GM23248 (cell line): ENCODE data around the gene LCN6. TPM values are rescaled to one million over a fixed set of nuclear protein-coding genes. Genes with fewer than 3 reads are reported as not detected.

ENCODE experiments used
- DNase-seq: peaks from one replicate; pipeline ENCODE4 v3.0.0-alpha.2; 2015
- H2AFZ ChIP-seq: fragments of 200-600 bp; sonication (generic); 2 replicates; pipeline ENCODE4 v1.6.1; 2016; ENCODE audit warnings: antibody characterized with exemption
- H3F3A ChIP-seq: fragments of 200-600 bp; sonication (generic); 2 replicates; pipeline ENCODE4 v1.6.1; 2016; ENCODE audit warnings: mild to moderate bottlenecking, antibody characterized with exemption, mixed run types; ENCODE audit not compliant: insufficient read depth
- H3K27ac ChIP-seq: fragments of 200-600 bp; sonication (generic); 2 replicates; pipeline ENCODE4 v1.5.1; 2016; ENCODE audit warnings: mild to moderate bottlenecking
- H3K27me3 ChIP-seq: fragments of 200-600 bp; sonication (generic); replicated peaks from 2 replicates; pipeline ENCODE4 v1.6.1; 2016; ENCODE audit warnings: mild to moderate bottlenecking; ENCODE audit not compliant: insufficient read depth
- H3K36me3 ChIP-seq: fragments of 200-600 bp; sonication (generic); 2 replicates; pipeline ENCODE4 v1.6.1; 2016; ENCODE audit warnings: low read depth, mild to moderate bottlenecking
- H3K4me1 ChIP-seq: fragments of 200-600 bp; sonication (generic); 2 replicates; pipeline ENCODE4 v1.6.1; 2016; ENCODE audit warnings: mild to moderate bottlenecking; ENCODE audit not compliant: insufficient read depth
- H3K4me2 ChIP-seq: fragments of 200-600 bp; sonication (generic); one replicate; pipeline ENCODE4 v1.6.1; 2016; ENCODE audit warnings: mild to moderate bottlenecking; ENCODE audit not compliant: unreplicated experiment
- H3K4me3 ChIP-seq: fragments of 200-600 bp; sonication (generic); 2 replicates; pipeline ENCODE4 v1.5.1; 2016; ENCODE audit warnings: mild to moderate bottlenecking
- H3K79me2 ChIP-seq: fragments of 200-600 bp; sonication (generic); 2 replicates; pipeline ENCODE4 v1.6.1; 2016; ENCODE audit warnings: mild to moderate bottlenecking; ENCODE audit not compliant: insufficient read depth
- H3K9ac ChIP-seq: fragments of 200-600 bp; sonication (generic); 2 replicates; pipeline ENCODE4 v1.6.1; 2016; ENCODE audit warnings: mild to moderate bottlenecking
- H3K9me2 ChIP-seq: fragments of 200-600 bp; sonication (generic); 2 replicates; pipeline ENCODE4 v1.6.1; 2016; ENCODE audit warnings: mixed run types, mild to moderate bottlenecking, moderate library complexity; ENCODE audit not compliant: insufficient read depth
- H3K9me3 ChIP-seq: fragments of 200-600 bp; sonication (generic); one replicate; pipeline ENCODE4 v1.6.1; 2017; ENCODE audit warnings: low read depth
- H4K20me1 ChIP-seq: fragments of 200-600 bp; sonication (generic); 2 replicates; pipeline ENCODE4 v1.6.0; 2016; ENCODE audit not compliant: insufficient read depth
- EZH2 ChIP-seq: fragments of 200-600 bp; sonication (generic); IDR thresholded peaks from 2 replicates; pipeline ENCODE4 v1.6.1; 2018; ENCODE audit warnings: antibody characterized with exemption, mild to moderate bottlenecking; ENCODE audit not compliant: insufficient read depth, poor library complexity, severe bottlenecking
- EZH2phosphoT487 ChIP-seq: fragments of 200-600 bp; sonication (generic); IDR thresholded peaks from 2 replicates; pipeline ENCODE4 v1.6.1; 2018; ENCODE audit warnings: antibody characterized with exemption, moderate library complexity, mild to moderate bottlenecking, low read depth; ENCODE audit not compliant: insufficient read depth
- WGBS, 2 experiments: methylation state at CpG; one replicate each; pipeline ENCODE4 v1.1.6; 2015 to 2017; ENCODE audit warnings: low lambda C conversion rate in 2 of 2, low coverage in 1 of 2; ENCODE audit errors: missing lambda C conversion rate in 2 of 2; 5-methylcytosine and 5-hydroxymethylcytosine counted together
- in situ Hi-C: fragments of 300-500 bp; cut with MboI; formaldehyde crosslinking; loops from 2 replicates; pipeline ENCODE4 v1.15.0; 2020
- polyA plus RNA-seq: library from polyadenylated mRNA; unstranded; fragments of >200 nt; fragmentation: Nextera tagmentation; extraction: Ambion mirVana; gene quantifications from 2 replicates; pipeline ENCODE4 v1.2.1, GENCODE V29; 2016
- total RNA-seq: library from RNA; depleted of rRNA; stranded (reverse); fragments of >200 nt; shearing (Covaris generic); gene quantifications from 2 replicates; pipeline ENCODE4 v1.2.3, GENCODE V29; 2014

The LCN6 gene
- total and polyA plus RNA-seq, 2 experiments from 2014 or later = not detected

GRCh38 chr9:136698635-136699246 lies 49.6 kb downstream of the LCN6 start:
- H3K27me3 ChIP-seq = no peaks in the 10 kb centered on the region
- in situ Hi-C loops = no loop called here
- H3K4me1 ChIP-seq = no peaks in the 10 kb centered on the region
- no peak for TF ChIP-seq EZH2phosphoT487
- no peak for TF ChIP-seq EZH2
- H3K9ac ChIP-seq = no peak overlapping the region
- no peak overlapping the region for H3K27ac ChIP-seq
- H3F3A ChIP-seq = no peaks in the 10 kb centered on the region
- no peaks in the 10 kb centered on the region for H3K9me3 ChIP-seq
- no peak overlapping the region for H2AFZ ChIP-seq
- no peaks in the 10 kb centered on the region for H3K79me2 ChIP-seq
- no peak overlapping the region for H3K4me3 ChIP-seq
- H3K9me2 ChIP-seq = no peaks in the 10 kb centered on the region
- DNase-seq = no peak
- 54% methylated on average over 11 of the region's 11 CpGs for WGBS, 2 experiments
- no peaks in the 10 kb centered on the region for H4K20me1 ChIP-seq
- H3K36me3 ChIP-seq = no peaks in the 10 kb centered on the region
- no peak overlapping the region for H3K4me2 ChIP-seq

DNA sequence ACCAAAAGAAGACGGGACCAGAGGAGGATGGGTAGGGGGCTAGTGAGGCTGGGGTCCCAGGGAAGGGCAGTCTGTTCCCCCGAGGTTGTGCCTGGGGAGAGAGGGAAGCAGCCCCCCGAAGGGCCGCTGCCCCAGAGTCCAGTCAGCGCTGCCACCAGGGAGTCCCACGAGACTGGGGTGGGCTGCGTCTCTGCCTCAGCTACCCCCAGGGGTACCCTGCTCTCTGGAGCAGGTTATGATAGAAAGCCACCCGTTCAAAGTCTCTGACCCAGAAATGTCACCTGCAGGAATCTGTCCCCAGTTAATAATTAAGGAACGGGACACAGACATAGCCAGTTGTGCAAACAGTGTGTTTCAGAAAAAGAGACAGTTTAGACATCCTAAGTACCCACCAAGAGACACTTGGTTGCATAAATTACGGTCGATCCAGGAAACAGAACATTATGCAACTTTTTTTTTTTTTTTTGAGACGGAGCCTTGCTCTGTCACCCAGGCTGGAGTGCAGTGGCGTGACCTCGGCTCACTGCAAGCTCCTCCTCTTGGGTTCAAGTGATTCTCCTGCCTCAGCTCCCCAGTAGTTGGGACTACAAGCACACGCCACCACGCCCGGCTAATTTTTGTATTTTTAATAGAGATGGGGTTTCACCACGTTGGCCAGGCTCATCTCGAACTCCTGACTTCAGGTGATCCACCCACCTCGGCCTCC lies 50.4 kb downstream of the LCN6 start:
- H3F3A ChIP-seq = no peaks in the 10 kb centered on the region
- no peak overlapping the region for H3K27ac ChIP-seq
- H3K4me3 ChIP-seq = no peak overlapping the region
- no peaks in the 10 kb centered on the region for H3K4me1 ChIP-seq
- H3K27me3 ChIP-seq = no peaks in the 10 kb centered on the region
- H3K9me3 ChIP-seq = no peaks in the 10 kb centered on the region
- DNase-seq = no peak
- no peak overlapping the region for H2AFZ ChIP-seq
- in situ Hi-C loops = no loop called here
- H3K4me2 ChIP-seq = no peak overlapping the region
- no peaks in the 10 kb centered on the region for H3K36me3 ChIP-seq
- no peaks in the 10 kb centered on the region for H3K79me2 ChIP-seq
- no peak for TF ChIP-seq EZH2
- no peak for TF ChIP-seq EZH2phosphoT487
- H3K9ac ChIP-seq = no peak overlapping the region
- WGBS, 2 experiments = 38 to 39% methylated on average over 19 to 20 of the region's 20 CpGs
- no peaks in the 10 kb centered on the region for H3K9me2 ChIP-seq
- H4K20me1 ChIP-seq = no peaks in the 10 kb centered on the region

GRCh38 chr9:136697146-136697820 lies 51.0 kb downstream of the LCN6 start:
- Histone ChIP-seq H3K9me2 (no peaks in the 10 kb centered on the region), H3F3A (no peaks in the 10 kb centered on the region), H3K9me3 (no peaks in the 10 kb centered on the region), H3K4me1 (no peaks in the 10 kb centered on the region), H3K4me3 (no peak overlapping the region), H3K27ac (no peak overlapping the region), H3K4me2 (no peak overlapping the region), H3K27me3 (no peaks in the 10 kb centered on the region), H3K36me3 (no peaks in the 10 kb centered on the region), H3K79me2 (no peaks in the 10 kb centered on the region), H2AFZ (no peak overlapping the region), H4K20me1 (no peaks in the 10 kb centered on the region), H3K9ac (no peak overlapping the region)
- in situ Hi-C loops = no loop called here
- TF ChIP-seq EZH2phosphoT487 (no peak), EZH2 (no peak)
- whole genome bisulfite sequencing, 2 experiments = 61 to 64% methylated on average over 21 to 23 of the region's 23 CpGs
- no peak for DNase-seq

GRCh38 chr9:136696502-136696901 lies 51.8 kb downstream of the LCN6 start:
- no peak for DNase-seq
- no peak for TF ChIP-seq EZH2
- no peak for TF ChIP-seq EZH2phosphoT487
- H3F3A ChIP-seq = no peaks in the 10 kb centered on the region
- no peaks in the 10 kb centered on the region for H3K9me3 ChIP-seq
- no peaks in the 10 kb centered on the region for H3K4me1 ChIP-seq
- no peak overlapping the region for H2AFZ ChIP-seq
- H3K9ac ChIP-seq = no peak overlapping the region
- no peak overlapping the region for H3K4me2 ChIP-seq
- H3K9me2 ChIP-seq = no peaks in the 10 kb centered on the region
- WGBS, 2 experiments = 82 to 83% methylated on average over 8 to 9 of the region's 9 CpGs
- H3K27ac ChIP-seq = no peak overlapping the region
- no peaks in the 10 kb centered on the region for H4K20me1 ChIP-seq
- no peaks in the 10 kb centered on the region for H3K27me3 ChIP-seq
- H3K4me3 ChIP-seq = no peak overlapping the region
- H3K36me3 ChIP-seq = no peaks in the 10 kb centered on the region
- no peaks in the 10 kb centered on the region for H3K79me2 ChIP-seq
- in situ Hi-C loops = no loop called here
